ENCODE data around the gene DDIAS. TPM values are rescaled to one million over a fixed set of nuclear protein-coding genes. Genes with fewer than 3 reads are reported as not detected.
"Not testable (repeated sequence)": the region's sequence is repeated elsewhere in the genome, so short reads cannot be mapped to it uniquely, and the experiment has no call there.

The DDIAS gene
- total and polyA plus RNA-seq, 10 of the 15 experiments (the other 5 are each of a cell fraction or from before 2014, with no cell fraction given) = 6.9 to 27.8 (median 12.9) TPM

GRCh38 chr11:82955736-82956453 is 54.4 kb downstream of the DDIAS start:
- H4K20me1 ChIP-seq (ENCODE audit: control insufficient read depth, insufficient read depth); H3K36me3 ChIP-seq (ENCODE audit: control insufficient read depth in 2 of 2, insufficient read depth in 2 of 2, low read length in 1 of 2); H3K27ac ChIP-seq (ENCODE audit: control insufficient read depth, insufficient read depth); DNase-seq (ENCODE audit: low read depth, low spot score); H3K4me3 ChIP-seq; H3K9ac ChIP-seq (ENCODE audit: control insufficient read depth, insufficient read depth, low read length); H3K9me3 ChIP-seq (replicated peaks; ENCODE audit: control insufficient read depth, insufficient read depth, low read length); in situ Hi-C loops (cut with MboI); ATAC-seq; H3K79me2 ChIP-seq (ENCODE audit: control insufficient read depth, insufficient read depth, low read length); H3K27me3 ChIP-seq (replicated peaks in 1 of 2; ENCODE audit: control insufficient read depth in 2 of 2, insufficient read depth in 2 of 2, low read length in 1 of 2); intact Hi-C loops (cut with micrococcal nuclease; ENCODE audit: unreplicated experiment); H3K4me2 ChIP-seq (ENCODE audit: control insufficient read depth, insufficient read depth); BruUV-seq (replicated peaks); FAIRE-seq: not testable (repeated sequence)
- Histone ChIP-seq H3K4me1 (ENCODE audit: control insufficient read depth, insufficient read depth, low read length) (peaks cover 12% of the 10 kb centered on the region), H2AFZ (ENCODE audit: control insufficient read depth, low read depth, low read length) (peak overlapping the region; percentile 54; the same call in 1 of the 2 replicates)
- ChIA-PET SMC1A (ENCODE audit: uncharacterized antibody, unreplicated experiment) (interaction anchor here (0.8 to 10.6 kb wide), 6 partner anchors 9 to 101 kb away, joined by 3 to 85 read pairs (median 4); no protein-coding TSS in a partner anchor), RAD21 (ENCODE audit: unreplicated experiment) (interaction anchor here (0.7 kb wide), 1 partner anchor 9 kb away, joined by 3 read pairs; no protein-coding TSS in a partner anchor), POLR2A (interaction anchor here (1.2 to 2.1 kb wide), 2 partner anchors 26 to 330 kb away, joined by 3 to 4 read pairs; no protein-coding TSS in a partner anchor), CTCF (interaction anchor here (1.3 to 1.4 kb wide), 2 partner anchors 14 to 294 kb away, joined by 3 to 5 read pairs; no protein-coding TSS in a partner anchor)
- WGBS (ENCODE audit: insufficient coverage, insufficient replicate concordance, low lambda C conversion rate, missing lambda C conversion rate) = 70% methylated on average over 9 of the region's 9 CpGs

DNA sequence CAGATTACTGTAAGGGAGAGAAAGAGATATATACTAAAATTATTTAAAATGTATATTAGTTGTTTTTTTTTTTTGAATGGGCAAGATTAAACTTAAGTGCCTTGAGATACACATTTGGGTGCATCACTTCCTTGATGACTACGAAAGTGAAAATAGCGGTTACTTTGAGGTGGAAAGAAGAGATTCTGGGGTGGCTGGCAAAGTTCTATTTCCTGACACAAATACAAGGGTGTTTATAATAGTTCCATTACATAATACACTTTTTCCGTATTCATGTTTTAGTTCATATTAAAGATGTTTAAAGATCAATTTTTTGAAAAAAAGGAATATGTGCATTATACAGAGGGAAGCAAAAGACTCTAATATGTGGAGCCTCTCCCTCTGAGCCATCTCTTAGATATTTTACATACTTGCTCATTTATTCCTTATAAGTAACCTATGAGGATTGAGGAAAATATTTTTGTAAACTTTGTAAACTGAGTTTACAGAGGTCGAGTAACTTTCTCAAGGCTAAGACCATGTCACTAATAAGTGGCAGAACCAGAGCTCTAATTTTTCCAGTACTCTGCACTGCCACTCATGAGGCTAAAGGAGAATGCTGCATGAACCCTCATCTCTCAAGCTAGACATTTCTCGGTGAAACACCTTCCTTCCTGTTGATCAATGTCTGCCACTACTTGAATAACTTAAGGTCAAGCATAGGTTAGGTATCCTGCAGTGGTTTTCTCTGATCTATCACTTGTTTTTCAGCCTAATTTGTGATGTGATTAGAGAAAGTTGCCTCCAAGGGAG is 58.6 kb downstream of the DDIAS start:
- Histone ChIP-seq H3K4me1 (ENCODE audit: control insufficient read depth, insufficient read depth, low read length) (peaks cover 17% of the 10 kb centered on the region), H3K4me2 (ENCODE audit: control insufficient read depth, insufficient read depth) (peak overlapping the region; percentile 79), H4K20me1 (ENCODE audit: control insufficient read depth, insufficient read depth) (no peaks in the 10 kb centered on the region), H2AFZ (ENCODE audit: control insufficient read depth, low read depth, low read length) (no peak overlapping the region; the same call in 1 of the 2 replicates), H3K27ac (ENCODE audit: control insufficient read depth, insufficient read depth) (peak overlapping the region; percentile 72), H3K4me3 (peak overlapping the region; percentile 3; the same call in 1 of the 2 replicates), H3K9ac (ENCODE audit: control insufficient read depth, insufficient read depth, low read length) (no peak overlapping the region), H3K27me3 (replicated peaks in 1 of 2; ENCODE audit: control insufficient read depth in 2 of 2, insufficient read depth in 2 of 2, low read length in 1 of 2) (no peaks in the 10 kb centered on the region), H3K9me3 (replicated peaks; ENCODE audit: control insufficient read depth, insufficient read depth, low read length) (peaks cover 3% of the 10 kb centered on the region; the same call in 1 of the 3 replicates), H3K36me3 (ENCODE audit: control insufficient read depth in 2 of 2, insufficient read depth in 2 of 2, low read length in 1 of 2) (no peaks in the 10 kb centered on the region), H3K79me2 (ENCODE audit: control insufficient read depth, insufficient read depth, low read length) (no peaks in the 10 kb centered on the region)
- CTCF ChIA-PET = interaction anchor here (0.8 to 2.0 kb wide), 8 partner anchors 11 to 201 kb away, joined by 3 to 9 read pairs (median 3); no protein-coding TSS in a partner anchor
- SMC1A ChIA-PET (ENCODE audit: uncharacterized antibody, unreplicated experiment) = interaction anchor here (0.7 to 10.6 kb wide), 20 partner anchors 10 to 189 kb away, joined by 3 to 85 read pairs (median 5); partner anchors contain the start of gene DDIAS
- DNase-seq (ENCODE audit: low read depth, low spot score) (peak; percentile 65), ATAC-seq (peak; percentile 93), FAIRE-seq (peak; percentile 18)
- RAD21 ChIA-PET (ENCODE audit: unreplicated experiment) = interaction anchor here (0.6 to 2.9 kb wide), 16 partner anchors 9 to 189 kb away, joined by 3 to 16 read pairs (median 4); no protein-coding TSS in a partner anchor
- intact Hi-C loops (cut with micrococcal nuclease; ENCODE audit: unreplicated experiment) = loop anchor here (1.0 kb wide), 1 partner anchor 9 kb away; no protein-coding TSS in a partner anchor
- WGBS (ENCODE audit: insufficient coverage, insufficient replicate concordance, low lambda C conversion rate, missing lambda C conversion rate) = 11% methylated on average over 5 of the region's 5 CpGs
- in situ Hi-C loops (cut with MboI) = no loop called here
- BruUV-seq (replicated peaks) = no TSS peak
- POLR2A ChIA-PET = interaction anchor here (0.5 to 3.8 kb wide), 12 partner anchors 10 to 111 kb away, joined by 3 to 25 read pairs (median 4); partner anchors contain the start of gene DDIAS
- TF ChIP-seq YY1 (IDR thresholded peaks at IDR 0.05; ENCODE audit: low read depth, low read length) (no peak), NKRF (conservative IDR thresholded peaks at IDR 0.05) (no peak), IKZF1 (conservative IDR thresholded peaks at IDR 0.05) (no peak; the same call in 1 of the 2 replicates), BCL11A (IDR thresholded peaks at IDR 0.05; ENCODE audit: low read depth, low read length) (0 out of 2 replicates have a peak, but pooled peaks have one; percentile 42)
- TF ChIP-seq, protein P1, sequence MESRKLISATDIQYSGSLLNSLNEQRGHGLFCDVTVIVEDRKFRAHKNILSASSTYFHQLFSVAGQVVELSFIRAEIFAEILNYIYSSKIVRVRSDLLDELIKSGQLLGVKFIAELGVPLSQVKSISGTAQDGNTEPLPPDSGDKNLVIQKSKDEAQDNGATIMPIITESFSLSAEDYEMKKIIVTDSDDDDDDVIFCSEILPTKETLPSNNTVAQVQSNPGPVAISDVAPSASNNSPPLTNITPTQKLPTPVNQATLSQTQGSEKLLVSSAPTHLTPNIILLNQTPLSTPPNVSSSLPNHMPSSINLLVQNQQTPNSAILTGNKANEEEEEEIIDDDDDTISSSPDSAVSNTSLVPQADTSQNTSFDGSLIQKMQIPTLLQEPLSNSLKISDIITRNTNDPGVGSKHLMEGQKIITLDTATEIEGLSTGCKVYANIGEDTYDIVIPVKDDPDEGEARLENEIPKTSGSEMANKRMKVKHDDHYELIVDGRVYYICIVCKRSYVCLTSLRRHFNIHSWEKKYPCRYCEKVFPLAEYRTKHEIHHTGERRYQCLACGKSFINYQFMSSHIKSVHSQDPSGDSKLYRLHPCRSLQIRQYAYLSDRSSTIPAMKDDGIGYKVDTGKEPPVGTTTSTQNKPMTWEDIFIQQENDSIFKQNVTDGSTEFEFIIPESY (IDR thresholded peaks at IDR 0.05) = no peak
